AG04450 (cell line): ENCODE measurements around the gene OPCML. TPM values are rescaled to one million over a fixed set of nuclear protein-coding genes. Genes with fewer than 3 reads are reported as not detected.

Source experiments
- CTCF ChIA-PET: fragments of 300-600, 350-600 bp; formaldehyde crosslinking; extraction: SDS; loops from one replicate; lab custom pipeline; 2022; ENCODE audit warnings: antibody characterized with exemption, inconsistent platforms; lab: Charles Lee
- POLR2A ChIA-PET: fragments of 350-600 bp; formaldehyde crosslinking; extraction: SDS; loops from one replicate; lab custom pipeline; 2021; ENCODE audit warnings: antibody characterized with exemption, inconsistent platforms; lab: Yijun Ruan, JAX
- DNase-seq: peaks from one replicate; pipeline ENCODE4 v3.0.0-alpha.2; 2011; ENCODE audit warnings: low read depth, low spot score
- H3K27ac ChIP-seq: one replicate; pipeline ENCODE4 v1.5.1; 2012; ENCODE audit warnings: low read depth, low read length, control low read depth
- H3K27me3 ChIP-seq: one replicate; pipeline ENCODE4 v1.6.0; 2012; ENCODE audit warnings: low read length; ENCODE audit not compliant: control insufficient read depth, insufficient read depth
- H3K4me3 ChIP-seq: 2 replicates; pipeline ENCODE4 v1.5.1; 2011; ENCODE audit warnings: mild to moderate bottlenecking, low read depth, low read length, control low read depth
- H3K9me3 ChIP-seq: 2 replicates; pipeline ENCODE4 v1.5.1; 2012; ENCODE audit warnings: low read length; ENCODE audit not compliant: control insufficient read depth, insufficient read depth
- CTCF ChIP-seq: IDR thresholded peaks from 2 replicates; pipeline ENCODE4 v1.5.1; 2011; ENCODE audit warnings: low read depth, low read length, control low read depth, inconsistent platforms
- polyA plus RNA-seq: library from polyadenylated mRNA; depleted of rRNA; stranded (reverse); fragments of >200 nt; gene quantifications from 2 replicates; pipeline ENCODE4 v1.2.3, GENCODE V29; 2011

The OPCML gene
- polyA plus RNA-seq, 1 experiment = 1.1 TPM

GRCh38 chr11:133238027-133238426 lies 294.3 kb downstream of the OPCML start:
- no peak overlapping the region for H3K4me3 ChIP-seq
- no peak for DNase-seq
- TF ChIP-seq CTCF = no peak
- POLR2A ChIA-PET = no interaction called here
- CTCF ChIA-PET = no interaction called here
- no peak overlapping the region for H3K27ac ChIP-seq
- H3K9me3 ChIP-seq = peaks cover 19% of the 10 kb centered on the region
- H3K27me3 ChIP-seq = no peaks in the 10 kb centered on the region

- CTCF ChIA-PET = no interaction called here
- no peak for TF ChIP-seq CTCF
- Histone ChIP-seq H3K9me3 (peaks cover 21% of the 10 kb centered on the region), H3K27me3 (no peaks in the 10 kb centered on the region), H3K4me3 (no peak overlapping the region), H3K27ac (no peak overlapping the region)
- no peak for DNase-seq
- POLR2A ChIA-PET = no interaction called here
Observed at GRCh38 chr11:133235381-133235780, 296.9 kb downstream of the OPCML start.

- TF ChIP-seq CTCF = no peak
- ChIA-PET POLR2A (no interaction called here), CTCF (no interaction called here)
Observed at GRCh38 chr11:133234883-133235282, 297.4 kb downstream of the OPCML start.

GRCh38 chr11:133232665-133233064 lies 299.6 kb downstream of the OPCML start:
- no peak for DNase-seq
- Histone ChIP-seq H3K27ac (no peak overlapping the region), H3K4me3 (no peak overlapping the region), H3K27me3 (no peaks in the 10 kb centered on the region), H3K9me3 (peaks cover 30% of the 10 kb centered on the region)
- ChIA-PET CTCF (no interaction called here), POLR2A (no interaction called here)
- no peak for TF ChIP-seq CTCF

More at GRCh38 chr11:133234883-133235282, 297.4 kb downstream of the OPCML start:
- Histone ChIP-seq H3K9me3 (peaks cover 25% of the 10 kb centered on the region), H3K27me3 (no peaks in the 10 kb centered on the region), H3K27ac (no peak overlapping the region), H3K4me3 (no peak overlapping the region)
- no peak for DNase-seq

GRCh38 chr11:133230431-133230830 lies 301.9 kb downstream of the OPCML start:
- no peaks in the 10 kb centered on the region for H3K27me3 ChIP-seq
- no peak for DNase-seq
- CTCF ChIA-PET = no interaction called here
- no peak overlapping the region for H3K27ac ChIP-seq
- H3K9me3 ChIP-seq = peaks cover 41% of the 10 kb centered on the region
- no peak for TF ChIP-seq CTCF
- POLR2A ChIA-PET = no interaction called here
- H3K4me3 ChIP-seq = no peak overlapping the region
